Metanephros (tissue), 2 donors: Measurements from ENCODE around the gene SMYD3. TPM values are rescaled to one million over a fixed set of nuclear protein-coding genes. Genes with fewer than 3 reads are reported as not detected.

Experiments
- small RNA-seq: library from RNA; depleted of rRNA; stranded (forward); fragments of <200 nt; gene quantifications from one replicate; pipeline ENCODE3, GENCODE V24; 2014; ENCODE audit warnings: low replicate concordance
- total RNA-seq: library from RNA; depleted of rRNA; stranded (reverse); fragments of >200 nt; gene quantifications from one replicate; pipeline ENCODE4 v1.2.3, GENCODE V29; 2014

The SMYD3 gene
- 44.6 TPM for total RNA-seq

DNA sequence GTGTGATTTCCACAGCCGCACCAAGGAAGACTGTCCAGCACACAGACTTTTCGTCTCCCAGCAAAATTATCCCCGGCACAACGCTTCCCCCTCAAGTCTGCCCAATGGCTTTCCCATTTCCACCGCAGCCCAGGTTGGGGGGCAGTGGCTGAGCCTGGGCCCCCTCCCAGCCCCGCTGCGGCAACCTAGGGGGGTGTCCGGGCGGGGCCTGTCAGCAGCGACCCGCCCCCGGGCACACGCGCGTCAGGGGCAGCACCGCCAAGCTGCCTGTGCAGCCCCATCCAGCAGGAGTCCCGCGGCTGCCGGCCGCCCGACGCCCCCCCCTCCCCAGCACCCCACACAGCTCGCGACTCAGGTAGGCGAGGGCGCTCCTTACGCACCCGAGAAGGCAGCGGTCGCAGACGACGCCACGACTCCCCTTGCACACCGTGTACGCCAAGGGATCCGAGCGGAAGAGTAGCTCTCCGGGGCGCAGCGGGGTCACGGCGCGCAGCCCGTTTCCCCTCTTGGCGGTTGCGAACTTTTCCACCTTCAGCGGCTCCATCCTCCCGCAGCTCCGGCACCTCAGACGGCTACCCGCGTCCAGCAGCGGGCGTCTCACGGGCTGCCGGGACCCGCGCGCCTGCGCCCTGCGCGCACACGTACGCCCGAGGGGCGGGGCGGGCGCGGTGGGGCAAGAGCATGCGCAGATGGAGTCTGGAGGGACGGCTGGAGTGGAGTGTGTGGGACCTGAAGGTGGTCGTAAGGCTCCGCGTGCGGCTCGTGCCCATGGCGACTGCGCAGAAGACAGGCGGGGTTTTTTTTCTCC lies at the start of gene SMYD3:
SMYD3 (minus strand) TSS at position 606 of the 808 bp plus-strand sequence.

Small RNA genes lying within 50 kb of the gene (small RNA-seq; reads per million reads assigned to genes)
- gene AL356583.2 (not detected), gene RF00019 (not detected), gene RNU6-1283P (not detected)

Other genes starting within 250 kb of the SMYD3 start
- gene TFB2M, start 59.0 kb upstream of the SMYD3 start, total RNA-seq: 13.7 TPM
- gene CNST, start 59.2 kb upstream of the SMYD3 start, total RNA-seq: 22.9 TPM
- gene SCCPDH, start 217.1 kb upstream of the SMYD3 start, total RNA-seq: 41.6 TPM